Activated gamma-delta T cell (primary cell): Measurements from ENCODE around the gene MRPS6.

Source experiments
- DNase-seq: peaks from one replicate; lab custom pipeline; 2025; lab: John Stamatoyannopoulos, UW

Gene MRPS6

GRCh38 chr21:34180407-34180806 lies 107.0 kb downstream of the MRPS6 start:
- no peak for DNase-seq

- no peak for DNase-seq
Measured at GRCh38 chr21:34180826-34181359, 107.5 kb downstream of the MRPS6 start.

GRCh38 chr21:34181431-34182039 lies 108.2 kb downstream of the MRPS6 start:
- no peak for DNase-seq

- no peak for DNase-seq
Measured at GRCh38 chr21:34182436-34182835, 109.1 kb downstream of the MRPS6 start.

- no peak for DNase-seq
Measured at GRCh38 chr21:34183331-34183928, 110.1 kb downstream of the MRPS6 start.

GRCh38 chr21:34184232-34184631 lies 110.9 kb downstream of the MRPS6 start:
- DNase-seq = no peak

- no peak for DNase-seq
Measured at GRCh38 chr21:34185026-34185750, 111.8 kb downstream of the MRPS6 start.

GRCh38 chr21:34186109-34186719 lies 112.8 kb downstream of the MRPS6 start:
- no peak for DNase-seq

GRCh38 chr21:34187935-34188334 lies 114.6 kb downstream of the MRPS6 start:
- DNase-seq = no peak

GRCh38 chr21:34189506-34189905 lies 116.1 kb downstream of the MRPS6 start:
- DNase-seq = no peak

GRCh38 chr21:34190576-34191321 lies 117.4 kb downstream of the MRPS6 start:
- no peak for DNase-seq

GRCh38 chr21:34191876-34192275 lies 118.5 kb downstream of the MRPS6 start:
- DNase-seq = no peak
